Adrenal gland (tissue), 12 donors: ENCODE data around the gene CCDC27. TPM values are rescaled to one million over a fixed set of nuclear protein-coding genes. Genes with fewer than 3 reads are reported as not detected.
"Not testable (repeated sequence)": the region's sequence is repeated elsewhere in the genome, so short reads cannot be mapped to it uniquely, and the experiment has no call there.

Experiments used
- DNase-seq, 7 donors: peaks; one replicate each; pipeline ENCODE4 v3.0.0-alpha.2; 2019 to 2020
- H3K27ac ChIP-seq, 5 donors: fragments of 200-600 bp; sonication (generic) in 4 of 5; 1 replicate in 3 of 5; 2 replicates in 2 of 5; pipeline versions ENCODE4 v1.5.1 to v1.8.0; 2016 to 2020; ENCODE audit warnings: mild to moderate bottlenecking in 1 of 5
- H3K27me3 ChIP-seq: fragments of 200-600 bp; 2 replicates; pipeline ENCODE4 v1.8.0; 2021
- H3K36me3 ChIP-seq, 2 donors: fragments of 200-600 bp; replicated peaks in 1 of 2; 1 replicate in 1 of 2; 2 replicates in 1 of 2; pipeline versions ENCODE4 v1.5.1 to v1.8.0; 2018 to 2022
- H3K4me1 ChIP-seq, 2 donors: fragments of 200-600 bp; replicated peaks in 1 of 2; 1 replicate in 1 of 2; 2 replicates in 1 of 2; pipeline versions ENCODE4 v1.5.1 to v1.8.0; 2018 to 2021
- H3K4me3 ChIP-seq, 4 donors: fragments of 200-600 bp; sonication (generic) in 3 of 4; one replicate each; pipeline ENCODE4 v1.5.1; 2016 to 2018
- H3K9me3 ChIP-seq, 3 donors: fragments of 200-600 bp; sonication (generic) in 1 of 3; replicated peaks in 1 of 3; 1 replicate in 2 of 3; 2 replicates in 1 of 3; pipeline versions ENCODE4 v1.5.1 to v1.8.0; 2016 to 2021
- CTCF ChIP-seq, 6 experiments: fragments of 450-650 bp in 4 of 6; fragments of 200-600 bp in 2 of 6; sonication (generic) in 1 of 6; IDR thresholded peaks; 1 replicate in 5 of 6; 2 replicates in 1 of 6; pipeline versions ENCODE4 v1.5.1 to v1.8.0; 2016 to 2021; ENCODE audit warnings: antibody characterized with exemption in 6 of 6, mild to moderate bottlenecking in 2 of 6, moderate library complexity in 1 of 6
- POLR2A ChIP-seq, 2 donors: fragments of 450-650 bp; IDR thresholded peaks; one replicate each; pipeline ENCODE4 v1.6.1; 2017; ENCODE audit warnings: antibody characterized with exemption in 2 of 2, mild to moderate bottlenecking in 2 of 2, moderate library complexity in 1 of 2
- WGBS, 4 donors: extraction: QIAGEN DNeasy Blood & Tissue Kit in 2 of 4; methylation state at CpG; one replicate each; pipeline versions ENCODE4 v1.1.5 to v1.1.7; 2013 to 2017; 5-methylcytosine and 5-hydroxymethylcytosine counted together
- intact Hi-C, 2 donors: fragments of 100-400 bp; cut with DNase I; formaldehyde crosslinking; loops; one replicate each; pipeline versions ENCODE4 v1.14.1 to v1.15.0; 2022 to 2023
- polyA plus RNA-seq, 3 donors: library from polyadenylated mRNA; stranded (reverse); fragments of 200-250 nt in 2 of 3; fragments of 350-450 nt in 1 of 3; fragmentation: Illumina TruSeq in 1 of 3; extraction: RNeasy Lipid Tissue Mini Kit (QIAGEN cat#74804) in 1 of 3; gene quantifications; one replicate each; pipeline ENCODE4 v1.2.3, GENCODE V29; 2013 to 2014
- total RNA-seq, 9 donors: library from RNA; depleted of rRNA in 4 of 9; stranded (reverse); fragments of >200 nt in 4 of 9; fragments of 120-200 nt in 1 of 9; fragmentation: NEBNext Ultra II Directional in 1 of 9; extraction: Animal tissue kit (Norgen Biotek cat#: 25700) in 1 of 9; gene quantifications; one replicate each; pipeline versions ENCODE4 v1.1.0 to v1.2.4, GENCODE V29; 2013 to 2023
- donor health status: healthy with polysubstance abuse.
- donor health status: Bipolar disorder and iron deficiency.
- donor health status: DM: yes; HTN: yes; CAD: no.
- donor health status: DM: no; HTN: no; CAD: no.
- donor health status: DM: no; HTN: no; CAD: no.
- donor health status: DM: yes; HTN: yes; CAD: no.

CCDC27 gene
- total and polyA plus RNA-seq, 12 donors, result not detected

- Histone ChIP-seq H3K4me3 (peak overlapping the region in 1 of 4 donors; percentile 89), H3K27me3 (no peaks in the 10 kb centered on the region), H3K4me1 (peaks cover 7 to 20% of the 10 kb centered on the region in 2 donors), H3K36me3 (no peaks in the 10 kb centered on the region), H3K27ac (no peak overlapping the region), H3K9me3 (no peaks in the 10 kb centered on the region)
- DNase-seq, result no peak
- 69 to 77% (median 74%) methylated on average over 12 to 13 of the region's 13 CpGs for WGBS, 4 donors
- TF ChIP-seq POLR2A (IDR thresholded peaks at IDR 0.05) (no peak), CTCF (IDR thresholded peaks at IDR 0.05) (no peak)
- intact Hi-C loops, result loop anchor here in 1 of 2 donors (10.0 kb wide), 1 partner anchor 47 kb away; the partner anchor contains the start of gene LRRC47
Measured at GRCh38 chr1:3747903-3748302, 4.3 kb upstream of the CCDC27 start.

GRCh38 chr1:3748316-3748900 is 3.8 kb upstream of the CCDC27 start:
- peaks cover 7 to 20% of the 10 kb centered on the region in 2 donors for H3K4me1 ChIP-seq
- 75 to 79% (median 77%) methylated on average over 15 of the region's 15 CpGs for WGBS, 4 donors
- H3K27me3 ChIP-seq, H3K4me3 ChIP-seq, DNase-seq, H3K36me3 ChIP-seq, H3K27ac ChIP-seq, H3K9me3 ChIP-seq: not testable (repeated sequence)
- intact Hi-C loops, result loop anchor here in 1 of 2 donors (10.0 kb wide), 1 partner anchor 46 kb away; the partner anchor contains the start of gene LRRC47

- Histone ChIP-seq H3K4me3 (no peak overlapping the region), H3K36me3 (no peaks in the 10 kb centered on the region), H3K27me3 (peaks cover 4% of the 10 kb centered on the region), H3K27ac (no peak overlapping the region), H3K9me3 (no peaks in the 10 kb centered on the region), H3K4me1 (peaks cover 7 to 20% of the 10 kb centered on the region in 2 donors)
- TF ChIP-seq POLR2A (IDR thresholded peaks at IDR 0.05) (no peak), CTCF (IDR thresholded peaks at IDR 0.05) (no peak)
- intact Hi-C loops, result loop anchor here in 1 of 2 donors (10.0 kb wide), 1 partner anchor 45 kb away; the partner anchor contains the start of gene LRRC47
- no peak for DNase-seq
- WGBS, 4 donors, result 62 to 73% (median 65%) methylated on average over 5 of the region's 5 CpGs
Measured at GRCh38 chr1:3749512-3749911, 2.7 kb upstream of the CCDC27 start.

GRCh38 chr1:3750741-3751140 is 1.5 kb upstream of the CCDC27 start:
- Histone ChIP-seq H3K9me3 (no peaks in the 10 kb centered on the region), H3K27ac (no peak overlapping the region), H3K27me3 (peaks cover 4% of the 10 kb centered on the region), H3K4me1 (peaks cover 7 to 18% of the 10 kb centered on the region in 2 donors), H3K36me3 (no peaks in the 10 kb centered on the region), H3K4me3 (no peak overlapping the region)
- TF ChIP-seq POLR2A (IDR thresholded peaks at IDR 0.05) (no peak), CTCF (IDR thresholded peaks at IDR 0.05) (no peak)
- no peak for DNase-seq
- 31 to 60% (median 53%) methylated on average over 6 of the region's 6 CpGs for WGBS, 4 donors
- intact Hi-C loops, result no loop called here
